HCT116 (cell line): ENCODE measurements around the gene MYO7B.

Source experiments
- CEBPB ChIP-seq: IDR thresholded peaks from 2 replicates; pipeline ENCODE4 v1.6.1; 2012; ENCODE audit warnings: low read depth
- EZH2 ChIP-seq: fragments of 200-600 bp; sonication (generic); IDR thresholded peaks from 2 replicates; pipeline ENCODE4 v1.6.1; 2017; ENCODE audit warnings: antibody characterized with exemption, mixed run types
- EZH2phosphoT487 ChIP-seq: fragments of 200-600 bp; IDR thresholded peaks from 2 replicates; pipeline ENCODE4 v1.6.1; 2018; ENCODE audit warnings: antibody characterized with exemption, borderline replicate concordance
- JUND ChIP-seq: IDR thresholded peaks from 2 replicates; pipeline ENCODE4 v1.6.1; 2012
- POLR2A ChIP-seq: IDR thresholded peaks from 2 replicates; pipeline ENCODE4 v1.7.0; 2011; ENCODE audit warnings: borderline replicate concordance; ENCODE audit not compliant: insufficient read depth, insufficient read length; ENCODE audit errors: extremely low read depth
- POLR2AphosphoS5 ChIP-seq: IDR thresholded peaks from 2 replicates; pipeline ENCODE4 v1.6.1; 2011; ENCODE audit warnings: mild to moderate bottlenecking, low read depth, low read length, moderate library complexity
- SP1 ChIP-seq: IDR thresholded peaks from 2 replicates; pipeline ENCODE4 v1.6.1; 2012; ENCODE audit warnings: low read depth
- SRF ChIP-seq: IDR thresholded peaks from 2 replicates; pipeline ENCODE4 v1.6.1; 2012; ENCODE audit warnings: low read depth
- ZNF274 ChIP-seq: fragments of 200-500 bp; sonication (Bioruptor generic); IDR thresholded peaks from 2 replicates; pipeline ENCODE4 v1.6.1; 2014; ENCODE audit warnings: mild to moderate bottlenecking, low read depth, low read length, inconsistent platforms
- TF ChIP-seq, protein P1 (sequence below), 3 experiments: fragments of 200-600 bp in 1 of 3; sonication (generic) in 1 of 3; IDR thresholded peaks in 2 of 3; conservative IDR thresholded peaks in 1 of 3; 2 replicates each; pipeline ENCODE4 v1.5.1; 2012 to 2017; ENCODE audit warnings: low read depth in 2 of 3, low read length in 2 of 3, antibody characterized with exemption in 1 of 3, borderline replicate concordance in 1 of 3, control low read depth in 1 of 3, mild to moderate bottlenecking in 1 of 3, mixed read lengths in 1 of 3, mixed run types in 1 of 3, moderate library complexity in 1 of 3; ENCODE audit not compliant: insufficient read depth in 1 of 3
- TF ChIP-seq, protein P2 (sequence below): IDR thresholded peaks from 2 replicates; pipeline ENCODE4 v1.6.1; 2012
- TF ChIP-seq, protein P3 (sequence below): IDR thresholded peaks from 2 replicates; pipeline ENCODE4 v1.6.1; 2012; ENCODE audit warnings: low read depth

- no peak for TF ChIP-seq JUND
- TF ChIP-seq, protein P1, sequence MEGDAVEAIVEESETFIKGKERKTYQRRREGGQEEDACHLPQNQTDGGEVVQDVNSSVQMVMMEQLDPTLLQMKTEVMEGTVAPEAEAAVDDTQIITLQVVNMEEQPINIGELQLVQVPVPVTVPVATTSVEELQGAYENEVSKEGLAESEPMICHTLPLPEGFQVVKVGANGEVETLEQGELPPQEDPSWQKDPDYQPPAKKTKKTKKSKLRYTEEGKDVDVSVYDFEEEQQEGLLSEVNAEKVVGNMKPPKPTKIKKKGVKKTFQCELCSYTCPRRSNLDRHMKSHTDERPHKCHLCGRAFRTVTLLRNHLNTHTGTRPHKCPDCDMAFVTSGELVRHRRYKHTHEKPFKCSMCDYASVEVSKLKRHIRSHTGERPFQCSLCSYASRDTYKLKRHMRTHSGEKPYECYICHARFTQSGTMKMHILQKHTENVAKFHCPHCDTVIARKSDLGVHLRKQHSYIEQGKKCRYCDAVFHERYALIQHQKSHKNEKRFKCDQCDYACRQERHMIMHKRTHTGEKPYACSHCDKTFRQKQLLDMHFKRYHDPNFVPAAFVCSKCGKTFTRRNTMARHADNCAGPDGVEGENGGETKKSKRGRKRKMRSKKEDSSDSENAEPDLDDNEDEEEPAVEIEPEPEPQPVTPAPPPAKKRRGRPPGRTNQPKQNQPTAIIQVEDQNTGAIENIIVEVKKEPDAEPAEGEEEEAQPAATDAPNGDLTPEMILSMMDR (IDR thresholded peaks at IDR 0.05 in 2 of 3, conservative IDR thresholded peaks at IDR 0.05 in 1 of 3; ENCODE audit: borderline replicate concordance in 1 of 3, insufficient read depth in 1 of 3, low read depth in 2 of 3, low read length in 2 of 3) = no peak
- TF ChIP-seq SP1 = no peak
- TF ChIP-seq EZH2phosphoT487 = no peak
- TF ChIP-seq ZNF274 = no peak
- TF ChIP-seq EZH2 = no peak
- TF ChIP-seq, protein P2, sequence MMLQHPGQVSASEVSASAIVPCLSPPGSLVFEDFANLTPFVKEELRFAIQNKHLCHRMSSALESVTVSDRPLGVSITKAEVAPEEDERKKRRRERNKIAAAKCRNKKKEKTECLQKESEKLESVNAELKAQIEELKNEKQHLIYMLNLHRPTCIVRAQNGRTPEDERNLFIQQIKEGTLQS = no peak
- no peak for TF ChIP-seq POLR2A
- TF ChIP-seq POLR2AphosphoS5 = no peak
- TF ChIP-seq, protein P3, sequence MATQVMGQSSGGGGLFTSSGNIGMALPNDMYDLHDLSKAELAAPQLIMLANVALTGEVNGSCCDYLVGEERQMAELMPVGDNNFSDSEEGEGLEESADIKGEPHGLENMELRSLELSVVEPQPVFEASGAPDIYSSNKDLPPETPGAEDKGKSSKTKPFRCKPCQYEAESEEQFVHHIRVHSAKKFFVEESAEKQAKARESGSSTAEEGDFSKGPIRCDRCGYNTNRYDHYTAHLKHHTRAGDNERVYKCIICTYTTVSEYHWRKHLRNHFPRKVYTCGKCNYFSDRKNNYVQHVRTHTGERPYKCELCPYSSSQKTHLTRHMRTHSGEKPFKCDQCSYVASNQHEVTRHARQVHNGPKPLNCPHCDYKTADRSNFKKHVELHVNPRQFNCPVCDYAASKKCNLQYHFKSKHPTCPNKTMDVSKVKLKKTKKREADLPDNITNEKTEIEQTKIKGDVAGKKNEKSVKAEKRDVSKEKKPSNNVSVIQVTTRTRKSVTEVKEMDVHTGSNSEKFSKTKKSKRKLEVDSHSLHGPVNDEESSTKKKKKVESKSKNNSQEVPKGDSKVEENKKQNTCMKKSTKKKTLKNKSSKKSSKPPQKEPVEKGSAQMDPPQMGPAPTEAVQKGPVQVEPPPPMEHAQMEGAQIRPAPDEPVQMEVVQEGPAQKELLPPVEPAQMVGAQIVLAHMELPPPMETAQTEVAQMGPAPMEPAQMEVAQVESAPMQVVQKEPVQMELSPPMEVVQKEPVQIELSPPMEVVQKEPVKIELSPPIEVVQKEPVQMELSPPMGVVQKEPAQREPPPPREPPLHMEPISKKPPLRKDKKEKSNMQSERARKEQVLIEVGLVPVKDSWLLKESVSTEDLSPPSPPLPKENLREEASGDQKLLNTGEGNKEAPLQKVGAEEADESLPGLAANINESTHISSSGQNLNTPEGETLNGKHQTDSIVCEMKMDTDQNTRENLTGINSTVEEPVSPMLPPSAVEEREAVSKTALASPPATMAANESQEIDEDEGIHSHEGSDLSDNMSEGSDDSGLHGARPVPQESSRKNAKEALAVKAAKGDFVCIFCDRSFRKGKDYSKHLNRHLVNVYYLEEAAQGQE = no peak
- TF ChIP-seq SRF = no peak
- TF ChIP-seq CEBPB = no peak
These were observed 122.7 kb downstream of the MYO7B start for GRCh38 chr2:127658146-127658545.
